Colonic mucosa (tissue), 4 donors: Measurements from ENCODE around the gene PLEKHA1. TPM values are rescaled to one million over a fixed set of nuclear protein-coding genes. Genes with fewer than 3 reads are reported as not detected.
A peak's percentile ranks its signal among the peaks of the same experiment; 100 is the strongest.

Experiments
- DNase-seq: peaks from one replicate; pipeline ENCODE4 v3.0.0-alpha.2; 2020
- H3K27ac ChIP-seq: fragments of 200-600 bp; one replicate; pipeline ENCODE4 v1.8.0; 2021
- H3K27me3 ChIP-seq: fragments of 200-600 bp; one replicate; pipeline ENCODE4 v1.8.0; 2021
- H3K36me3 ChIP-seq: fragments of 200-600 bp; one replicate; pipeline ENCODE4 v1.8.0; 2021
- H3K4me1 ChIP-seq: fragments of 200-600 bp; one replicate; pipeline ENCODE4 v1.8.0; 2021; ENCODE audit warnings: mild to moderate bottlenecking
- H3K4me3 ChIP-seq: fragments of 200-600 bp; one replicate; pipeline ENCODE4 v1.8.0; 2021
- H3K9ac ChIP-seq, 2 donors: one replicate each; pipeline ENCODE4 v1.7.0; 2013; ENCODE audit warnings: control low read depth in 2 of 2, low read depth in 2 of 2, low read length in 2 of 2
- H3K9me3 ChIP-seq: fragments of 200-600 bp; one replicate; pipeline ENCODE4 v1.8.0; 2021
- CTCF ChIP-seq: fragments of 200-600 bp; IDR thresholded peaks from one replicate; pipeline ENCODE4 v1.8.0; 2022; ENCODE audit warnings: antibody characterized with exemption, mild to moderate bottlenecking
- intact Hi-C: fragments of 100-400 bp; cut with DNase I; formaldehyde crosslinking; loops from one replicate; pipeline ENCODE4 v1.14.1; 2022
- total RNA-seq, 2 donors: library from RNA; stranded (reverse); fragmentation: NEBNext Ultra II Directional in 1 of 2; extraction: Animal tissue kit (Norgen Biotek cat#: 25700) in 1 of 2; gene quantifications; one replicate each; pipeline ENCODE4 v1.2.1, GENCODE V29; 2021
- donor health status: healthy.
- donor health status: DM: no; HTN: no; CAD: no.
- donor health status: DM: no; HTN: no; CAD: no.

The PLEKHA1 gene
- total RNA-seq, 2 donors from 2014 or later: 34.8 to 55.6 TPM

- Histone ChIP-seq H3K27ac (no peak overlapping the region), H3K36me3 (no peaks in the 10 kb centered on the region), H3K9ac (peak overlapping the region in 1 of 2 donors; percentile 12), H3K27me3 (no peaks in the 10 kb centered on the region), H3K4me3 (no peak overlapping the region), H3K9me3 (no peaks in the 10 kb centered on the region), H3K4me1 (no peaks in the 10 kb centered on the region)
- DNase-seq: no peak
- intact Hi-C loops: no loop called here
- no peak for TF ChIP-seq CTCF
Measured at GRCh38 chr10:122387572-122387971, 13.1 kb downstream of the PLEKHA1 start.

- no peaks in the 10 kb centered on the region for H3K27me3 ChIP-seq
- no peaks in the 10 kb centered on the region for H3K9me3 ChIP-seq
- H3K4me1 ChIP-seq: no peaks in the 10 kb centered on the region
- no peak for DNase-seq
- H3K9ac ChIP-seq: no peak overlapping the region
- TF ChIP-seq CTCF: no peak
- intact Hi-C loops: no loop called here
- no peaks in the 10 kb centered on the region for H3K36me3 ChIP-seq
- H3K4me3 ChIP-seq: no peak overlapping the region
- H3K27ac ChIP-seq: no peak overlapping the region
Measured at GRCh38 chr10:122388287-122388997, 13.9 kb downstream of the PLEKHA1 start.

- intact Hi-C loops: no loop called here
- no peak overlapping the region for H3K4me3 ChIP-seq
- no peaks in the 10 kb centered on the region for H3K9me3 ChIP-seq
- H3K4me1 ChIP-seq: no peaks in the 10 kb centered on the region
- no peak overlapping the region for H3K9ac ChIP-seq
- no peak for TF ChIP-seq CTCF
- peaks cover 4% of the 10 kb centered on the region for H3K36me3 ChIP-seq
- H3K27ac ChIP-seq: no peak overlapping the region
- no peaks in the 10 kb centered on the region for H3K27me3 ChIP-seq
- no peak for DNase-seq
Measured at GRCh38 chr10:122390271-122390670, 15.8 kb downstream of the PLEKHA1 start.

GRCh38 chr10:122390679-122391078, 16.2 kb downstream of the PLEKHA1 start:
- no peaks in the 10 kb centered on the region for H3K27me3 ChIP-seq
- no peak for DNase-seq
- no peak overlapping the region for H3K4me3 ChIP-seq
- intact Hi-C loops: no loop called here
- H3K36me3 ChIP-seq: peaks cover 4% of the 10 kb centered on the region
- no peak overlapping the region for H3K9ac ChIP-seq
- TF ChIP-seq CTCF: no peak
- no peaks in the 10 kb centered on the region for H3K4me1 ChIP-seq
- H3K9me3 ChIP-seq: no peaks in the 10 kb centered on the region
- H3K27ac ChIP-seq: no peak overlapping the region

- H3K4me1 ChIP-seq: no peaks in the 10 kb centered on the region
- peaks cover 4% of the 10 kb centered on the region for H3K36me3 ChIP-seq
- H3K27ac ChIP-seq: no peak overlapping the region
- DNase-seq: no peak
- no peak for TF ChIP-seq CTCF
- intact Hi-C loops: no loop called here
- H3K9ac ChIP-seq: no peak overlapping the region
- no peaks in the 10 kb centered on the region for H3K9me3 ChIP-seq
- H3K27me3 ChIP-seq: no peaks in the 10 kb centered on the region
- H3K4me3 ChIP-seq: no peak overlapping the region
Measured at GRCh38 chr10:122391875-122392274, 17.4 kb downstream of the PLEKHA1 start.
